ENCODE results near the gene CALHM6.

CALHM6 gene

DNA sequence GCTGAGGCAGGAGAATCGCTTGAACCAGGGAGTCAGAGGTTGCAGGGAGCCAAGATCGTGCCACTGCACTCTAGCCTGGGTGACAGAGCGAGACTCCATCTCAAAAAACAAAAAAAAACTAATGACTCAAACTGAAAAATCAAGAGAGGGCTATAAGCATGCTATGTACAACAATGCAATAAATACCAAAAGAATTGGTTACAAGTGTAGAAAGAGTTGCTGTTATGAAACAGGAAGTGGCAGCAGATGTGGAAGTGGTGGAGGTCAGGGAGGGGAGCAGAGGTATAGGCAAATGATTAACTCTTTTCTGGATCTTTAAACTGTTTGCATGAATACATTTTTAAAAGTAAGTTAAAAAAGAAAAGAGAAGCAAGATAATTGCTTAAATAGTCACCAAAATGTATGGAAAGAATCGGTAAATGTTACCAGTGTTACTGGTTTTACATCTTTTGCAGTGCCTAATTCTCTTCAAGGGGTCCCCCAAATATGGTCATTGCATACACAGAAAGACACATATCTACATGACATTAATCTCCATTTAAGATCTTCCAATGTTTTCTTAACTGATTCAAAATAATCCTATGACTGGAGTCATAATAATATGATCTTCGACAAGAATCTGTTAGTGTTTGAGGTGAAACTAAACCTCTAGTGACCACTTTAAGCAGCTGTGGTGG is 15.0 kb downstream of the CALHM6 start:
- TF ChIP-seq CTCF (IDR thresholded peaks at IDR 0.05) = no peak

GRCh38 chr6:116482780-116483179 is 21.6 kb downstream of the CALHM6 start:
- TF ChIP-seq CTCF (IDR thresholded peaks at IDR 0.05) = no peak

- TF ChIP-seq CTCF (IDR thresholded peaks at IDR 0.05) = no peak
Observed at GRCh38 chr6:116483616-116484015, 22.4 kb downstream of the CALHM6 start.

GRCh38 chr6:116485559-116486184 is 24.5 kb downstream of the CALHM6 start:
- TF ChIP-seq CTCF (IDR thresholded peaks at IDR 0.05) = no peak

DNA sequence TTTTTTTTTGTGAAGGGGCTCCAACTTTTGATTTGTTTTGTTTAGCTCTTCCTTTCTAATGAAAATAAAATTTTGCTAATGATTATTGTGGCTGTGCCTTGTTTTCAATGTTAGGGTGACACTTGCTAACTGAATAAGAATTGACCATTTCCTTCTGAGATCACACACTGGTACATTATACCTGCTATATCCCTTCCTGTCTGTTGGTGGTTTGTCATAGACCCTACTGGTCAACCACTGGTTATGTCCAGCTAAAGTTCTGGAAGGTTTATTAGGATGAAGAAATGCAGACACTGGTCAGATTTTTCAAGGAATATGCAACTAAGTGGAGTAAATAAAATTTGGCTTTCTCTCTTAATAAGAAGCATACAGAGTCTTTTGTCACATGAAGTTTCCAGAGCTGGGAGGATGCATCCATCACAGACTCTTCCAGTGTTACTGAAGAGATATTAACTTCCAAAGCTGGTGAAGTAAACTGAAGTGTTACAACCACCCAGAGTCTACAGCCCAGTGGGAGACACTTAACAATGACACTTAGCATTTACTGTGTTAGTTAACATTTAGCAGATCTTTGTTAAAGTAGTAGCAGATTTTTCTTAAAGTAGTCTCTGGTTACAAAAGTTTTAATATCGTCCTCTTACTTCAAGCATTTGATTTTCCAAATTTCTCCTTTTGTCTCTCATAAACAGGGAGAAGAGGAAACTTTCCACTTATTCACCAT is 30.6 kb downstream of the CALHM6 start:
- TF ChIP-seq CTCF (IDR thresholded peaks at IDR 0.05) = no peak

GRCh38 chr6:116492331-116493067 is 31.3 kb downstream of the CALHM6 start:
- no peak for TF ChIP-seq CTCF (IDR thresholded peaks at IDR 0.05)

DNA sequence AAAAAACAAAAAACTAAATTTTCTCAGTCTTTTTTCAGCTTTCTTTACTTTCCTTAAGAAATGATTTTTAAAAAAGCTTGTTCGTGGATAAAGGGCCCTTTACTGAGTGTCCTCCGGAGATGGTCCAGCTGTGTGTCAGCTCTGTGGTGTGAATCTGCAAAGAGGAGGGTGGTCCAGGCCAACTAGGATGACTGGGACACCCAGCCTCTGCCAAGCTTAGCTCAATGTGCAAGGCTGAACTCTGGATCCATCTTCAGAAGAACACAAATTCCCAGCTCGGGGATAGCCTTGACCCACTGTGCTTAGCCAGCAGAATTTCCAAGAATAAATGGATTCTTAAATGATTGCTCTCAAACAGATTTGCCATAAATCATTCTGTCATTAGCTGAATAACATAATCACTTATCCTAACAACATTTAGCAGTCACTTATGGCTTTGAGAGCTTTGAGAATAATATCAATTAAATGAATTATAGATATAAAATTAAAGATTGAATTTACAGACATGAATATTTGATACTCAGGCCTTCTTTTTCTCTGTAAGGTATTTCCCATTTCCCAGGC is 36.0 kb downstream of the CALHM6 start:
- no peak for TF ChIP-seq CTCF (IDR thresholded peaks at IDR 0.05)

All from LNCAP (cell line).